GM21737 (cell line): ENCODE measurements around the gene NKX6-2.
"Not testable (repeated sequence)": the region's sequence is repeated elsewhere in the genome, so short reads cannot be mapped to it uniquely, and the experiment has no call there.

Experiments
- ATAC-seq: cut with Tn5 transposase; IDR thresholded peaks from one replicate; pipeline ENCODE4 v1.9.1; 2021; ENCODE audit warnings: mild to moderate bottlenecking, moderate library complexity; ENCODE audit not compliant: unreplicated experiment

Gene NKX6-2

DNA sequence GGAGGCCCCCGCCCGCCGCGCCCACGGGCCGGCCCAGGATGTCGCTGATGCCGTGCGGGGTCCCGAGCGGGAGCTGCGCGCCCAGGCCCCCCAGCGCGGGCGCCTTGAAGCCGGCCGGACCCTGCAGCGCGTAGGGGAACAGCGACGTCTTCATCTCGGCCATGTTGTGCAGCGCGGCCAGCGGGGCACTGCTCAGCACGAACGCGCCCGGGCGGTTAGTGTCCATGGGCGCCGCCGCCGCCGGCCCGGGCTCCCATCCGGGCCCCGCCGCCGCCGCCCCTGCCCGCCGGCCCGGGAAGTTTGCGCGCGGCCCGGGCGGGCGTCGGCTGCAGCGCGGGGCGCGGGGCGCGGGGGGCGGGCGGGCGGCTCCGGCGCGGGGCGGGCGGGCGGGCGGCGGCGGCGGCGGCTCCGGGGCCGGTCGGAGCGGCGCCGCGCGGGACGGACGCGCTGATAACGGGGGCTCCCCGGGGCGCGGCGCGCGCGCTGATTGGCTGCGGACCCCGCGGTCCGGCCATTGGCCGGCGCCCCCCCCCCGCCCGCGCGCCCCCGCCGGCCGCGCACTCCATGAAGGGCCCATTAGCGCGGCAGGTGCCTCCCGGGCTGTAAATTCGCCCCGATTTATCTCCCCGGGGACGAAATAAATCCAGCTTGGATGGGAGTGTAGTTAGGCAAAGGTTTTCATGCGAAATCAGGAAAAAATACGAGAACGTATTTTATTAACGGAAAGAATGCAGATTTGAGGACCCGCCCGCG lies at the start of gene NKX6-2:
Gene NKX6-2, minus strand, starts transcription at position 425 of the 753 bp plus-strand sequence. Its CDS starts 199 bp downstream, at position 226.
- no peak for ATAC-seq

DNA sequence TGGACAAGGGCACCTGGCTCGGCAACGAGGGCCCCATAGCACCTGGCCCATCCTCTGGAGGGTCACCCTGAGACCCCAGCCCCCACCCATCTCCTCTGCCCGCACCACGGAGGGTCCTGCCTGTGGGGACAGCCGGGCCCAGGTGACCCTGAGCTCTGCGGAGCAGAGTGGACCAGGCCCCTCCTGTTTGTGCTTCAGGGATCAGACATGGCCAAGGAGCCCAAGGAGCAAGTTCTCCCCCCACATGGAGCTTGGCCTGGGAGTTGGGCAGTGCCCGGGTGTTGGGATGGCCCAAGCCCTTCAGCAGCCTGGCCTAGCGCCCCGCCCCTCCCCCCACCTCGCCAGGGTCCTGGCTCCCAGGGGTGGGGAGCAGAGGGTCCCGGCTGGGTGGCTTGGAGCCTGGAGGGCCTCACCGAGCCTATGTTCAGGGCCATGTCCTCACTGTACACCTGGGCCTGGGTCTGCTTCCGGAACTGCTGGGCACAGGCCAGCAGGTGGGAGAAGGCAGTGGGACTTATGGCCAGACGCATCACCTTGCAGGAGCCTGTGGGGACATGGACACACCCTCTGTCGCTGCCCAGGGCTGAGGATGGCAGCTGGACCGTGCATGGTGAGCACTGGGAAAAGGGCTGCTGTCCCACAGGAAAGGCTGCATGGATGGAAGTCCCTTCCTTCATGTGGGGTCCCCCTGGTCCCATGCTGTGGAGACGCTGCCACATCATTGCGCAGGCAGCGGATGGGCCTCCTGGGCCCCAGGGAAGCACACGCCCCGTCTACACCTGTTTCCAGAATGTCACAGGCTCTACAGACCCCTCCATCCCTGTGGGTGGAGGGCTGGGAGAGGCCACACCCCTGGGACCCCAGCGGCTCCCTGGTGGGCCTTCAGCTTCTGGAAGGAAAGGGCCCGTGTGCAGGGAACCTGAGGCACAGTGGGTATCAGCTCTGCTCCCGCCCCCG lies 49.2 kb upstream of the NKX6-2 start:
- ATAC-seq: no peak

DNA sequence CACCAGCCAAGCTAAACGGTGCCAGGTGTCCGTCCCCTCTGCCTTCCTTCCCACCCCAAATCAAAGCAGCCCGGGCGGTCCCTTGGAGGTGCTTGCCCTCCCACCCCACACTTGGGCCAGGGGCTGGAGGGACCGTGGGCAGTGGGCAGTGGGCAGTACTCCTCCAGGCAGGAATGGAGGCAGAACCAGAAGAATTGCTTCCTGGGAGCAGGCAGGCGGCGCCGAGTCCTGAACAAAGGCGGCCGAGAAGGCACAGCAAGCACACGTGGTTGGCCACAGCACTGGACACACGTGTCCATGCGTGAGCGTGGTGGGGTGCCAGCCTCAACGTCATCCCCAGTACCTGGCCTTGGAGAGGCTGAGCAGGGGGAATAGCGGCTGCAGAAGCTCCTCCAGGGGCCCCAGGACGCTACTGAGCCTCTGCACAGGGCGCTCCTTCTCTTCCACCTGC lies 48.4 kb upstream of the NKX6-2 start:
- ATAC-seq: no peak

DNA sequence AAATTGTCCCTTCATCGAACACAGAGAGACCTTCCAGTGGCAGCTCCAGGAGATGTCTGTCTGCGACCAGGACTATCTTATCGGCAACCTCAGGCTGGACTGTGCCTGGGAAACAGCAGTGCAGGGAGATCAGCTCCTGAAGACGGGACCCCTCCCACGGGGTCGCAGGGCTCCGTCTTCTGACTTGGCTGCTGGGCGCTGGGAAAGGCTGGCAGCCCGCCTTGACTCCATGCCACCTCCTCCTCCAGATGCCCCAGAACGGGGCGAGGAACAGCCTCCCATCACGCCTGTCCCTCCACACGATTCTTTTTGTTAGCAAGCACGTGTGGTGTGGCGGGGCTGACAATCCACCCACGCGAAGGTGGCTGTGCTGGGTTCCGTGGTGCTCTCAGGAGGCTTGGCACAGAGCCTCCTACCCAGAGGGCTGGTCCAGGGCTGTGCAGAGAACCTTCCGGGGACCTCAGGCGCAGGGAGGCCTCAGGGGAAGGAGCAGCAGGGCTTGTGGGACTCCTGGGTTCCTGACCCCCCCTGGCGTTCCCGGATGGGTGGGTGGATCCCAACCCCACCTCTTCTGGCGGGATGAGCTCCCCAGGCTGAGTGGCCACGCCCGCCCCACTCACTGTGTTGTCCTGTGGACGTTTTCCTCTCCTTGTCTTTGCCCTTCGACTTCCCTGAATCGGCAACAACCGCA lies 47.6 kb upstream of the NKX6-2 start:
- no peak for ATAC-seq

DNA sequence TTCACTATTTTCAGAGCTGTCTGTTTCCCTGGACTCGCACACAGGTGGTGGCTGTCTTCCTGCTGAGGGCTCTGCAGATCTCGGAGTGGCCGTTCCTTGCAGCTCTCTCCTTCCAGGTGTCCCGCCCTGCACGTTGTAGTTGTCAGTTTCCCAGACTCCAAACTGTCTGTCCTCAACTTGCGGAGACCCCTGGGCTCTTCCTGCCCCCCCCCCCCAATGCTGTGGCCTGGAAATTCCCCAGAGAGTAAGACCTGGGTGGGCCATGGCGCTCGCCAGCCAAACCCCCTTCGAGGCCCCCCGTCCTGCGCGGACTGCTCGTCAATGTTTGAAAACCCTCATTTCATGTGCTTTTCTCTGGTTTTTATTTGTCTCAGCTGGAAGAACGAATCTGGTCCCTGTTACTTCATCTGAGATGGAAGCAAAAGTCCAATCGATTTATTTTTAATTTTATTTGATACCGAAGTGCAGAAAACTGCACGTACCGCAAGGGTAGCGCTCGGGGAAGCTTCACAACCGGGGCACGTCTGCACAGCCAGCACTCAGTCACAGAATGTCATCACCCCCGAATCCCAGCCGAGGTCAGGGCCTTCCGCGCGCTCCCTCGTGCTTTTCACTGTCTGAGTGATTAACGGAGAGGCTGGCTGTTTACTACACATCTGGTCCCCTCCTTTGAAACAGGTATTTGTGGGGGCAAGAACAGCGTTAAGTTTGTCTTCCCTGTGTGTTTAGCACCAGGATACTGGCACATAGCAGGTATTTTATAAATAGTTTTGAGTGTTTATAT lies 46.4 kb upstream of the NKX6-2 start:
- no peak for ATAC-seq

GRCh38 chr10:132829403-132829802 lies 43.5 kb upstream of the NKX6-2 start:
- no peak for ATAC-seq

GRCh38 chr10:132828681-132829080 lies 42.7 kb upstream of the NKX6-2 start:
- ATAC-seq: no peak

- no peak for ATAC-seq
Measured at GRCh38 chr10:132827861-132828539, 42.1 kb upstream of the NKX6-2 start.

- no peak for ATAC-seq
Measured at GRCh38 chr10:132827423-132827789, 41.5 kb upstream of the NKX6-2 start.

DNA sequence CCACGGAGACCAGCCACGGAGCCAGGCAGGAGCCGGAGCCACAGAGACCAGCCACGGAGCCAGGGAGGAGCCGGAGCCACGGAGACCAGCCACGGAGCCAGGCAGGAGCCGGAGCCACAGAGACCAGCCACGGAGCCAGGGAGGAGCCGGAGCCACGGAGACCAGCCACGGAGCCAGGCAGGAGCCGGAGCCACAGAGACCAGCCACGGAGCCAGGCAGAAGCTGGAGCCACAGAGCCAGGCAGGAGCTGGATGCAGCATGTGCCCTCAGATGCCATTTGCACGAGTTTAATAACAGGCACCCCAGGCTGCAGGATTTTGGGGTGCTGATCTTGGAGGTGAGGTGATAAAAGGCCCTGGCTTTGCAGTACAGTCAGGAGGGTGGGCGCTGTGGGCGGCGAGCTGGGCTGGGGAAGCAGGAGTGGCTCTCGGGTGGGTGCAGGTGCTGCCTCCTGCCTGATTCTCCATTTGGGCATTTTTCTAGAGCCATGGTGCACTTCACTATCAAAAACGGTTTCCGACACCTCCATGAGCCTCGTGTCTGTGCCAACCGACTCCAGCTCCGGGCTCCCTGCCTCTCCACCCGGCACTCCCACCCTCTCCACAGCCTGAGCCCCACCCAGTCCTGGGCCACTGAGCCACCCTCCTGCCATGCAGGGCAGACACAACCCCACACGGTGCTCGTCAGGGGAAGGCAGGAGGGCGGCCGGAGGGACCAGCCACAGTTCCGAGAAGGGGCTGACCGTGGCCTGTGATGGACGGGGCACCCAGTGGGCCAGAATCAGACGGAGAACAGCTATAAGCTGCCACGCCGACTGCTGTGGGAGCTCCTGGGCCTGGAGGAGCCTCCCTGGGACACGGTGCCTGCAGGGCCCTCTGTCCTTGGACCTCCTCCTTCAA lies 40.8 kb upstream of the NKX6-2 start:
- ATAC-seq: no peak

- not testable (repeated sequence) for ATAC-seq
Measured at GRCh38 chr10:132825783-132826523, 40.0 kb upstream of the NKX6-2 start.

GRCh38 chr10:132820056-132820455 lies 34.1 kb upstream of the NKX6-2 start:
- no peak for ATAC-seq

DNA sequence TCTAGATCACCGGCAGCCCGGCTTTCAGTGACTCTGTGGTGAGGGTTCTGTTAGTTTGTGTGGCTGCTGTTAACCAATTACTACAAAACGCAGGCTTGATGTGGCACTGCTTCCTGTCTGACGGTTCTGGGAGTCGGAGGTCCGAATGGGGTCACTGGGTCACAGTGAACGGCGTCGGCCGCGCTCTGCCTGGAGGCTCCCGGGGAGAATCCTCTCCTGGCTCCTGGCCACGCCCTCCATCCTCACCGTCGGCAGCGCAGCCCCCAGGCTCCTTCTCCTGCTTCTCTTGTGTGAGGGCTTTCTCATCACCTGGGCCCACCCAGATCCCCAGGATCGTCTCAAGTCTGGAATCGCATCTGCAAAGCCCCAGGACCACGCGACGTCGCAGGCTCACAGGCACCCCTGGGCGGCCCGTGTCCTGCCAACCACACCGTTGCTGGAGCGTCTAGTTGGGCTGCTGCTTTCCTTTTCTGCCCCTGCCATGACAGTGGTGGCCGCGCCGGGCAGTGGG lies 31.8 kb upstream of the NKX6-2 start:
- ATAC-seq: no peak

DNA sequence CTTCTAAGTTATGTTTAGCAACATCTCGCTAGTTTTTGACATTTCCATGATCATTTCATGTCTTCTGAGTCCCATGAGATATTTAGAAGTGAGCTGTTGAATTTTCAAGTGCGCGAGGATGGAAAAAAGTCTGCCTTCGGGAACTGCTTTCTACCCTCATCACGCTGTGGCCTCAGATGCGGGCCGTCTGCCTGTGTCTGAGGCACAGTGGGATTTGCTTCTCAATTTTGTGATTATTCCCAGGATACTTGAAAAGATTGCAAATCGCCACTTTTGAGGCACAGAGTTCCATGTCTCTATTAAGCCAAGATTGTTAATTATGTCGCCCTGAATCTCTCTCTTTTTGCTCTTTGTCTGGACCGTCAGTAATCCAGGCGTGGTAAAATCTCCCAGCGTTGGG lies 30.8 kb upstream of the NKX6-2 start:
- no peak for ATAC-seq

DNA sequence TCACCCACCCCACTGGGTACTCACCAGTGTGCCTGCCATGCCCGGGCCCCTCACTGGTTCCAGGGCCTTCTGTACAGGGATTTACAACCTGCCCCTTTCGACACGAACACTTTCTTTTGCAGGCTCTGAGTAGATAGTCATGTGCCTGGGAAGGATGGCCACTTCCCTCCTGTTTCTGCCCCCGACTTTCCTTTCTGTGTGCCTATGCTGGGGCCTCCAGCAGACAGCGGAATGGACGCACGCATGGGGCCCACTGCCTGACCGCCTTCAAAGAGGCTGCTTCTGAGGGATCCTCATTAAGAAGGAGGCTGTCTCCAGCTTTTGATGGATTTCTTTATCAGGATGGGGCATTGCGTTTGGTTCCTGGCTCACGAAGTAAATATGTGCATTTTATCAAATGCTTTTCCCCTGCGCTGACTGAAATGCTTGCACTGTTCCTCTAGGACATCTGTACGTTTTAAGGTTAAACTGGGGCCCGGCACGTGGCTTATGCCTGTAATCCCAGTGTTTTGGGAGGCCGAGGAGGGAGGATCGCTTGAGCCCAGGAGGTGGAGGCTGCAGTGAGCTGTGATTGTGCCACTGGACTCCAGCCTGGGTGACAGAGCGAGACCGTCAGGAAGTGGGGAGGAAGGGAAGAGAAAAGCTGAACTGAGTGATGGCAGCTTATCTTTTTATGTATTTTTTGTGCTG lies 29.4 kb upstream of the NKX6-2 start:
- no peak for ATAC-seq

- no peak for ATAC-seq
Measured at GRCh38 chr10:132814469-132814856, 28.5 kb upstream of the NKX6-2 start.
